Endodermal cell (in vitro differentiated cells): ENCODE data around the gene GCKR. TPM values are rescaled to one million over a fixed set of nuclear protein-coding genes. Genes with fewer than 3 reads are reported as not detected.

Experiments used
- DNase-seq: peaks from one replicate; pipeline ENCODE4 v3.0.0-alpha.2; 2017
- H3K27ac ChIP-seq: 2 replicates; pipeline ENCODE4 v1.5.1; 2013; ENCODE audit warnings: mild to moderate bottlenecking, low read depth, low read length, moderate library complexity
- H3K27me3 ChIP-seq: 2 replicates; pipeline ENCODE4 v1.6.1; 2013; ENCODE audit warnings: mild to moderate bottlenecking, low read length, moderate library complexity; ENCODE audit not compliant: insufficient read depth, control insufficient read depth, poor library complexity, severe bottlenecking
- H3K36me3 ChIP-seq: 2 replicates; pipeline ENCODE4 v1.7.0; 2013; ENCODE audit warnings: mild to moderate bottlenecking, low read length, moderate library complexity; ENCODE audit not compliant: control insufficient read depth, insufficient read depth
- H3K4me1 ChIP-seq: one replicate; pipeline ENCODE4 v1.7.0; 2013; ENCODE audit warnings: low read length; ENCODE audit not compliant: control insufficient read depth, insufficient read depth
- H3K4me3 ChIP-seq: 2 replicates; pipeline ENCODE4 v1.5.1; 2013; ENCODE audit warnings: mild to moderate bottlenecking, low read length, moderate library complexity
- H3K9ac ChIP-seq: 2 replicates; pipeline ENCODE4 v1.6.1; 2013; ENCODE audit warnings: mild to moderate bottlenecking, low read length, moderate library complexity; ENCODE audit not compliant: poor library complexity, severe bottlenecking; ENCODE audit errors: extremely low read depth
- H3K9me3 ChIP-seq: 2 replicates; pipeline ENCODE4 v1.6.1; 2013; ENCODE audit warnings: mild to moderate bottlenecking, low read length, moderate library complexity; ENCODE audit not compliant: control insufficient read depth
- H3K27ac Mint-ChIP-seq: 2 replicates; pipeline ENCODE4 v1.8.0; 2020; ENCODE audit warnings: mixed read lengths
- H3K27me3 Mint-ChIP-seq: 2 replicates; pipeline ENCODE4 v1.8.0; 2021; ENCODE audit warnings: mild to moderate bottlenecking, mixed read lengths; ENCODE audit not compliant: insufficient read depth
- H3K36me3 Mint-ChIP-seq: 2 replicates; pipeline ENCODE4 v1.8.0; 2020; ENCODE audit warnings: low read depth, mixed read lengths
- H3K4me1 Mint-ChIP-seq: 2 replicates; pipeline ENCODE4 v1.8.0; 2020; ENCODE audit warnings: mixed read lengths
- H3K4me3 Mint-ChIP-seq: 2 replicates; pipeline ENCODE4 v1.8.0; 2020; ENCODE audit warnings: mild to moderate bottlenecking, moderate library complexity, mixed read lengths
- H3K9me3 Mint-ChIP-seq: 2 replicates; pipeline ENCODE4 v1.8.0; 2020; ENCODE audit warnings: mild to moderate bottlenecking, mixed read lengths
- CTCF ChIP-seq: fragments of 200-600 bp; sonication (generic); conservative IDR thresholded peaks from 2 replicates; pipeline ENCODE4 v1.5.0; 2021; ENCODE audit warnings: antibody characterized with exemption, mild to moderate bottlenecking
- WGBS, 2 experiments: methylation state at CpG; one replicate each; pipeline versions ENCODE4 v1.1.5 to v1.1.7; 2013; ENCODE audit warnings: missing lambda C conversion rate in 2 of 2, mixed read lengths in 1 of 2; ENCODE audit not compliant: insufficient coverage in 1 of 2, insufficient read length in 1 of 2; 5-methylcytosine and 5-hydroxymethylcytosine counted together
- total RNA-seq, 2 donors: library from RNA; stranded (reverse); fragmentation: NEBNext Ultra II Directional in 1 of 2; extraction: Animal tissue kit (Norgen Biotek cat#: 25700) in 1 of 2; gene quantifications; 2 replicates in 1 of 2; 3 replicates in 1 of 2; pipeline ENCODE4 v1.2.1, GENCODE V29; 2021

Gene GCKR
- total RNA-seq, 2 donors from 2014 or later, result 1.6 to 1.8 TPM

DNA sequence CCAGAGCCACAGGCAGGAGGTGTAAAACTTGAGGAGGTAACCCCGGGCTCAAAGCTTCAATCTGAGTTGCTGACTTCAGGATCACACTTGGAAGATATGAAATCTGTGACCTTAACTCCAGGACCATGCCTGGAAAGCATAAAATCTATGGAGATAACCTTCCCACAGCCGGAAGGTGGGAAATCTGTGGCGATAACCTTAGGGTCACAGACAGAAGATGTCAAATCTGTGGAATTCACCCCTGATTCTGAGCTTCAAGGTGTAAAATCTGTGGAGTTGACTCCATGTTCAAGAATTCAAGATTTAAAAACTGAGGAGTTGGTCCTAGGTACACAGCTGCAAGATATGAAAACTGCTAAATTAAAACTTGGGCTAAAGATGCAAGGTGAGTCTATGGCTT is 74.6 kb downstream of the GCKR start:
- Histone ChIP-seq H3K4me1 (no peaks in the 10 kb centered on the region), H3K9me3 (peaks cover 11% of the 10 kb centered on the region), H3K4me3 (no peak overlapping the region), H3K36me3 (no peaks in the 10 kb centered on the region), H3K27me3 (peaks cover 57% of the 10 kb centered on the region), H3K9ac (no peak overlapping the region), H3K27ac (no peak overlapping the region)
- Mint-ChIP-seq H3K9me3 (peaks cover 15% of the 10 kb centered on the region), H3K27me3 (peaks cover 86% of the 10 kb centered on the region), H3K4me1 (no peaks in the 10 kb centered on the region), H3K36me3 (no peaks in the 10 kb centered on the region), H3K4me3 (no peak overlapping the region), H3K27ac (no peak overlapping the region)
- 65 to 73% methylated on average over 3 of the region's 3 CpGs for WGBS, 2 experiments
- no peak for DNase-seq
- TF ChIP-seq CTCF, result no peak

DNA sequence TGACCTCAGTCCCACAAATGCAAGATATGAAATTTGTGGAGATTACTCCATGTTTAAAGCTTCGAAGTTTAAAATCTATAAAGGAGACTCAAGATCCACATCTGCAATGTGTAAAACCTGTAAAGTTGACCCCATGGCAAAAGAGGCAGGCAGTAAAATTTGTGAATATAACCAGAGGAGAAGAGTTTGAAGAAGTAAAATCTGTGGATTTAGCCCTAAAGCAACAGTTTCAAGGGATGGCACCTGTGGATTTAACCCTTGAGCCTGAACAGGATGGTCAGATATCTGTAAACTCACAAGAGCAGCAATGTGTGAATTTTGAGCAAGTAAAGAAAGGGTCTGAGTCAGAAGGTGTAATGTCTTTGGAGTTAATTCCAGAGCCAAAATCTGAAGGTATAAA is 75.0 kb downstream of the GCKR start:
- H3K27me3 ChIP-seq, result peaks cover 56% of the 10 kb centered on the region
- H3K9me3 Mint-ChIP-seq, result peaks cover 16% of the 10 kb centered on the region
- H3K36me3 Mint-ChIP-seq, result no peaks in the 10 kb centered on the region
- H3K4me1 ChIP-seq, result no peaks in the 10 kb centered on the region
- H3K27ac ChIP-seq, result no peak overlapping the region
- no peak overlapping the region for H3K4me3 ChIP-seq
- H3K9ac ChIP-seq, result no peak overlapping the region
- H3K36me3 ChIP-seq, result no peaks in the 10 kb centered on the region
- DNase-seq, result no peak
- peaks cover 85% of the 10 kb centered on the region for H3K27me3 Mint-ChIP-seq
- H3K4me3 Mint-ChIP-seq, result no peak overlapping the region
- no peak for TF ChIP-seq CTCF
- peaks cover 11% of the 10 kb centered on the region for H3K9me3 ChIP-seq
- no peak overlapping the region for H3K27ac Mint-ChIP-seq
- 81 to 89% methylated on average over 1 of the region's 1 CpG for WGBS, 2 experiments
- no peaks in the 10 kb centered on the region for H3K4me1 Mint-ChIP-seq

GRCh38 chr2:27572439-27572838 is 75.8 kb downstream of the GCKR start:
- H3K36me3 ChIP-seq, result no peaks in the 10 kb centered on the region
- no peak overlapping the region for H3K27ac ChIP-seq
- peaks cover 15% of the 10 kb centered on the region for H3K9me3 ChIP-seq
- Mint-ChIP-seq H3K9me3 (peaks cover 23% of the 10 kb centered on the region), H3K27me3 (peaks cover 85% of the 10 kb centered on the region), H3K36me3 (no peaks in the 10 kb centered on the region), H3K4me1 (no peaks in the 10 kb centered on the region), H3K27ac (no peak overlapping the region), H3K4me3 (no peak overlapping the region)
- H3K27me3 ChIP-seq, result peaks cover 56% of the 10 kb centered on the region
- no peak overlapping the region for H3K4me3 ChIP-seq
- no peak for DNase-seq
- TF ChIP-seq CTCF, result no peak
- no peak overlapping the region for H3K9ac ChIP-seq
- WGBS, 2 experiments, result 88 to 96% methylated on average over 2 of the region's 2 CpGs
- no peaks in the 10 kb centered on the region for H3K4me1 ChIP-seq
